HTERT RPE-1 (cell line): ENCODE measurements around the gene WWP2.

ENCODE experiments used
- in situ Hi-C: fragments of 300-500 bp; cut with MboI; formaldehyde crosslinking; loops from 4 replicates; pipeline ENCODE4 v1.14.3; 2020; ENCODE audit warnings: low sequenced_read_pairs

The WWP2 gene

DNA sequence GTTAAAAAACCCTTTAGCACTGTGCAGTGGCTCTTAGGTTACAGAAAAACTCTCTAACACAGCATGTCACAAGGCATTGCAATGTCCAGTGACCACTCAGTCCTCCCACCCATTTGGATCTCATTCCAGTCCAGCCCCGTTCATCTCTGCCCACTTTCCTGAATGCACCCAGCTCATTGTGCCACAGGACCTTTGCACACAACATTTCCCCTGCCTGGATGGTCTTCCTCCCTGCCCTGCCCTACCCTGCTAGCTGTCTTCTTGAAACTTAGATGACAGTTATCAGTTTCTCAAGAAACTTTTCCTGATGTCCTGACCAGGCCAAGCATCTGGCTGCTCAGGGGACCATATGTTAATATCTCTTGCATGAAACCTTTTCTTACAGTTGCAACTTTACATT, 67.2 kb downstream of the WWP2 start:
- in situ Hi-C loops = no loop called here

DNA sequence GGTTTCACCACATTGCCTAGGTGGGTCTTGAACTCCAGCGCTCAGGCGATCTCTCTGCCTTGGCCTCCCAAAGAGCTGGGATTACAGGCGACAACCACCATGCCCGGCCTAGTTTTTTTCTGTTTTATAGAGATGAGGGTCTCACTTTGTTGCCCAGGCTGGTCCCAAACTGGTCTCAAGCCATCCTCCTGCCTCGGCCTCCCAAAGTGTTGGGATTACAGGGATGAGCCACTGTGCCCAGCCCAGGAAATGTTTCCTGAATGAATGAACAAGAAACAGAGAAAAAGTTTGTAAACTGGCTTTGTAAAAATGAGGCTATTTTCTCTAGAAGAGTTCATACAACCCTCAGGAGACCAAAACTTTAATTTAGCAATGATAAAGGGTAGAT, 68.0 kb downstream of the WWP2 start:
- in situ Hi-C loops = no loop called here

- in situ Hi-C loops = no loop called here
Observed at GRCh38 chr16:69830534-69831211, 68.5 kb downstream of the WWP2 start.

GRCh38 chr16:69831212-69832123, 69.3 kb downstream of the WWP2 start:
- in situ Hi-C loops = no loop called here

DNA sequence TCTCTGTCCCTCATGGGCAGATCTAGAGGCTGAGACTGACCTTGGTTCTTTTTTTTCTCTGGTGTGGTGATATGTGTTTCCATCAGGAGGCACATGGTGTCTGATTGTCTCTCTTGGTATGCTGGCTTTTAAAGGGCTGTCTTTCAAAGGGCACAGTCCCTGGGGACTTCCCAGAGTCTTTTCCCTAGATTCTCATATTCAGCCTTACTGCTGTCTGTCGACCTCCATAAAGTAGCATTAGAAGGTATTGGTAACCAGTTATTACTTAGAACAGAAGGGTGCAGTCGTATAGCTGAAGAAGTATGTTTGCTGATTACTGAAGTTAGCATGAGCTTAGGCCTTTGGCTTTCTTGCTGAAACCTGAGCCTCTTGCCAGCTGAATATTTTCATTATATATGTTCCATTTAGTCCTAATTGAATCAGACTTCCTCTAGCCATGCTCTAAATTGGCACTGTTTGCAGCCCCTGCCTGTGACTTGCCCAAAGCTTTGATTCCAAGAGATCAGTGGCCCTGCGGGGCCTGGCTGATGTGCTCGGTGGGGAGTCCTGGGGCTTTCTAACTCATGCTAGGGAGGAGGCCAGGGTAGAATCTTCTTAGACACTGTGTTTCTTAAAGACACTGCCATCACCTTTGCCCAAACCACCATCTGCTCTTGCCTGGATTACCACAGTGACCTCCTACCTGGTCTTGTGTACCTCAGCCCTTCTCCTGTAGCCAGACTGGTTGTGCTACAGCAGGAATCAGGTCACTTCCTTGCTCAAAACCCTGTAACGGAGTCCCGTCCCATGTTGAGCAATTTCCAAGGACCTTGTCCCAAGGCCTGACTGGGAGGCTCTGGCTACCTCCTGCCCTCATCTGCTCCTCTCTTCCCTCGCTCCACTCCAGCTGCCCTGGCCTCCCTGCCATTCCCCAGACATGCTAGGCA, 71.5 kb downstream of the WWP2 start:
- in situ Hi-C loops = no loop called here

DNA sequence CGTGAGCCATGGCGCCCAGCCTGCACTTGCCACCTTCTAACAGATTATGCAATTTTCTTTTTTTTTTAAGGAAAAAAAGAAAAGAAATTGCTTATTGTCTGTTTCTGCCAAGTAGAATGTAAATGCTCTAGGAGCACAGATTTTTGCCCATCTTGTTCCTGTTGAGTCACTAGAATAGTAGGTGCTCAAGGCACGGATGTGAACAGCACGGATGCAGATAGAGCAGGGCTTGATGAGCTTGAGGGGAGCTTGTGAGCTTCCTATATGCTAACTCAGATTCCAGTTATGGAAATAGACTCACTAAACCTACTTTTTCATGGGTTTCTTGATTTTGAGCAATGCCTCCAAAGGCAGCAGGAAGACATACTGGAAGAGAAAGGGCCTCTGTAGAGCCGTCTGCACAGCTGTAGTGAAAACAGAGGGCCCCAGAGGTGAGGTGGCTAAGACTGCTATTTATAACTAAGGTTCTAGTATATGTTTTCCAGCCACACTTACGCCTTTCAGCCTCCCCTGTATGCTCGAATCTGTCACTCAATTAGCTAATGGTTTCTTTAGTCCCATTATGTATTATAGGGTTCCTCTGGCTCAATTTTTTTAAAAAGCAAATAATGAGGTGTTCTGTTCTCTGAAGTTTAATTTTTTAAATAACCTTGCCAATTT, 72.8 kb downstream of the WWP2 start:
- in situ Hi-C loops = no loop called here

- in situ Hi-C loops = no loop called here
Observed at GRCh38 chr16:69836257-69836656, 74.1 kb downstream of the WWP2 start.

GRCh38 chr16:69837380-69837779, 75.2 kb downstream of the WWP2 start:
- in situ Hi-C loops = no loop called here

DNA sequence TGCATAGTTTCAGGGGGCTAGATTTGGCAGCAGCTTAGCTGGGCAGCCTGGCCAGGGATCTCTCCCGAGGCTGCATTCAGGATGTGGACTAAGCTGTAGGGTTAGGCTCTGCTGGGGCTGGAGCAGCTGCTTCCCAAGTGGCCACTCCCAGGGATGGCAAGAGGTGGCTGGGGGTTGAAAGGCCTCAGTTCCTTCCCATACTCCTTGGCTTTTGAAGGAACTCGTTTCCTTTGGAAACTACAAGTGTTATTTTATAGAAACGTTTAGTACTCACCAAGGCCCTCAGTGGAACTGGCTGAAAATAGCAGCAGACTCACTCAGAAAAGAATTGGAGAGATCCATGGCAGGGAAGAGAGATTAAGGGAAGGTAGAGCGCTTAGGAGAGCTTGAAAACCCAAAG, 76.4 kb downstream of the WWP2 start:
- in situ Hi-C loops = no loop called here

GRCh38 chr16:69839240-69839688, 77.1 kb downstream of the WWP2 start:
- in situ Hi-C loops = no loop called here

DNA sequence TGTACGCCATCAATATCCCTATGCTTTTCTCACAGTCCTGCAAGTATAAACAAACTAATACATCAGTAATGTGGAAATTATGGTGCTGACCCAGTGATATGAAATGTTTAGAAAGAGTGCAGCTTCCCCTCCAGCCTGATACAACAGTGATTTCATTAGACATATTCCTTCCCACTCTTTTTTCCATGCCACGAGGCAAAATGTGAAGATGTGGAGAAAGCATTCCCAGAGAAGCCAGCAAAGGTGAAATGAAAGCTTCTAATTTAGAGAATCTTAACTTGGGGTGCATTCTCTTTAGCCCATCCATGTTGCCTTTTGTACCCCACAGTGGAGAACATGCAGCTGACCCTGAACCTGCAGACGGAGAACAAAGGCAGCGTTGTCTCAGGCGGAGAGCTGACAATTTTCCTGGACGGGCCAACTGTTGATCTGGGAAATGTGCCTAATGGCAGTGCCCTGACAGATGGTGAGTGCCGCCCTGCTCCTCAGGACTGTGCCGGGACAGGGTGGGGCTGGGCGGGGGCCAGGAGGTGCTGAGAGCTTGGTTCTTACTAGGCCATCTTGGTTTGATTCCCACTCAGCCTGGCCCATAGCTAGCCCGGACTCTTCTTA, 77.8 kb downstream of the WWP2 start:
- in situ Hi-C loops = no loop called here

GRCh38 chr16:69840975-69841374, 78.8 kb downstream of the WWP2 start:
- in situ Hi-C loops = no loop called here

GRCh38 chr16:69844441-69844840, 82.3 kb downstream of the WWP2 start:
- in situ Hi-C loops = no loop called here

DNA sequence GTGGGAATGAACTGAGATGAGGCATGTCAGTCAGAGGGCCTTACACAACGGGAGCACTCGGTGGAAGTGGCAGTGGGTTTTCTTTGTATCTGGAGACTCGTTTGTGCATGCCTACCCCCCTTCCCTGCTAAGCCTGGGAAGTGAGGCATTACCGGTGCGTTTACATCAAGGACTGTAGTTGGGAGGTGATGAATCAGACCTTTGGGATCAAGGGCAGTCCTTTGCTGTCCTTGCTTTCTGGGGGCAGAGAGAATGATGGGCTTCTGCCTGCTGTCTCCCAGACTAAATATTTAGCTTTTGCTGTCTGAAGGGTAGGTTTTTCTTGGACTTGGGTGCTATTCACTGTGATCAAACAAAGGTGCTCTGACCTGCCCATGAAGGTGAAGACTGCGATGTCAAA, 83.0 kb downstream of the WWP2 start:
- in situ Hi-C loops = no loop called here

DNA sequence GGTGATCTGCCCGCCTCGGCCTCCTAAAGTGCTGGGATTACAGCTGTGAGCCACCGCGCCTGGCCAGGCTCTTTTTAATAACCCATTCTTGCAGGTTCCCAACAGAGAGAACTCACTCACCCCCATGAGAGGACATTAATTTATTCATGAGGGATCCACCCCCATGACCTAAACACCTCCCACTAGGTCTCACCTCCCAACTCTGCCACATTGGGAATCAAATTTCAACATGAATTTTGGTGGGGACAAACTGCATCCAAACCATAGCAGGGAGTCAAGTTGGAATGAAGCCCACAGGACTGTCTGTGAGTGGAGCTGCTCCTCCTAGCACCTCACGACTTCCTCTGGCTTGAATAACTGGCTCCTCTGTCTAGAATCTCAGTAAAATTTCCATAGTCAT, 85.5 kb downstream of the WWP2 start:
- in situ Hi-C loops = no loop called here

- in situ Hi-C loops = no loop called here
Observed at GRCh38 chr16:69848637-69849545, 86.8 kb downstream of the WWP2 start.

GRCh38 chr16:69851491-69852240, 89.5 kb downstream of the WWP2 start:
- in situ Hi-C loops = no loop called here

DNA sequence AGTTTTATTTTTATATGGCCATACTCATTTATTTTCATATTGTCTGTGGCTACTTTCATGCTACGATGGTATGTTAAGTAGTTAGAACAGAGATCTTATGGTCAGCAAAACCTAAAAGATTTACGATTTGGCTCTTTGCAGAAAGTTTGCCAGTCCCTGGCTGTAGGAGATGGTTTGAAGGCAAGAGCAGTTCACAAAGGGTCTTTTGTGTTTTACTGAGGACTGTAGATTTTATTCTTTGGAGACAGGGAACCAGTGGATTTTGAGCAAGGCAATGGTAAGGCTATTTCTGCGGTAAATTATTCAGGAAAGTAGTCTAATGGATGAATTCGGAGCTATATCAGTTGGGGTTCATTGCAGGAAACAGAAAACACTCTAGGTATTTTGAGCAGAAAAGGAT, 90.7 kb downstream of the WWP2 start:
- in situ Hi-C loops = no loop called here

- in situ Hi-C loops = no loop called here
Observed at GRCh38 chr16:69853481-69853880, 91.3 kb downstream of the WWP2 start.
